Muscle layer of duodenum (tissue), 2 donors: ENCODE results near the gene FIBIN.
"Not testable (repeated sequence)": the region's sequence is repeated elsewhere in the genome, so short reads cannot be mapped to it uniquely, and the experiment has no call there.

Source experiments
- H3K27ac ChIP-seq: one replicate; pipeline ENCODE4 v1.7.0; 2013; ENCODE audit warnings: mild to moderate bottlenecking, low read length
- H3K27me3 ChIP-seq: one replicate; pipeline ENCODE4 v1.7.0; 2013; ENCODE audit warnings: low read depth, mild to moderate bottlenecking, control low read depth, low read length
- H3K36me3 ChIP-seq, 2 donors: one replicate each; pipeline ENCODE4 v1.7.0; 2013; ENCODE audit warnings: low read length in 2 of 2, control low read depth in 1 of 2, mild to moderate bottlenecking in 1 of 2; ENCODE audit not compliant: insufficient read depth in 2 of 2, control insufficient read depth in 1 of 2
- H3K4me1 ChIP-seq, 2 donors: one replicate each; pipeline ENCODE4 v1.7.0; 2013; ENCODE audit warnings: low read length in 2 of 2, mild to moderate bottlenecking in 2 of 2, control low read depth in 1 of 2, moderate library complexity in 1 of 2; ENCODE audit not compliant: insufficient read depth in 2 of 2, control insufficient read depth in 1 of 2
- H3K4me3 ChIP-seq, 2 donors: one replicate each; pipeline ENCODE4 v1.7.0; 2013; ENCODE audit warnings: low read length in 2 of 2, low read depth in 1 of 2, mild to moderate bottlenecking in 1 of 2
- H3K9me3 ChIP-seq, 2 donors: one replicate each; pipeline ENCODE4 v1.7.0; 2013; ENCODE audit warnings: low read length in 2 of 2, control low read depth in 1 of 2, mild to moderate bottlenecking in 1 of 2; ENCODE audit not compliant: control insufficient read depth in 1 of 2
- donor health status: healthy.

Gene FIBIN

GRCh38 chr11:26958005-26958701, 35.8 kb upstream of the FIBIN start:
- Histone ChIP-seq H3K4me1 (no peaks in the 10 kb centered on the region), H3K4me3 (no peak overlapping the region), H3K27ac (no peak overlapping the region), H3K9me3 (no peaks in the 10 kb centered on the region), H3K27me3 (no peaks in the 10 kb centered on the region), H3K36me3 (no peaks in the 10 kb centered on the region)

GRCh38 chr11:26958702-26959049, 35.2 kb upstream of the FIBIN start:
- Histone ChIP-seq H3K4me3 (no peak overlapping the region), H3K27me3 (no peaks in the 10 kb centered on the region), H3K36me3 (no peaks in the 10 kb centered on the region), H3K4me1 (no peaks in the 10 kb centered on the region), H3K27ac (no peak overlapping the region), H3K9me3 (no peaks in the 10 kb centered on the region)

GRCh38 chr11:26960281-26960680, 33.6 kb upstream of the FIBIN start:
- no peaks in the 10 kb centered on the region for H3K27me3 ChIP-seq
- no peak overlapping the region for H3K4me3 ChIP-seq
- no peaks in the 10 kb centered on the region for H3K36me3 ChIP-seq
- no peaks in the 10 kb centered on the region for H3K4me1 ChIP-seq
- H3K27ac ChIP-seq: no peak overlapping the region
- H3K9me3 ChIP-seq: no peaks in the 10 kb centered on the region

GRCh38 chr11:26963764-26964163, 30.1 kb upstream of the FIBIN start:
- H3K9me3 ChIP-seq: no peaks in the 10 kb centered on the region
- no peaks in the 10 kb centered on the region for H3K27me3 ChIP-seq
- no peaks in the 10 kb centered on the region for H3K36me3 ChIP-seq
- H3K4me3 ChIP-seq: no peak overlapping the region
- no peaks in the 10 kb centered on the region for H3K4me1 ChIP-seq
- H3K27ac ChIP-seq: no peak overlapping the region

GRCh38 chr11:26964339-26964738, 29.6 kb upstream of the FIBIN start:
- H3K9me3 ChIP-seq: no peaks in the 10 kb centered on the region
- H3K27me3 ChIP-seq: no peaks in the 10 kb centered on the region
- H3K4me3 ChIP-seq: no peak overlapping the region
- no peaks in the 10 kb centered on the region for H3K4me1 ChIP-seq
- H3K27ac ChIP-seq: no peak overlapping the region
- no peaks in the 10 kb centered on the region for H3K36me3 ChIP-seq

GRCh38 chr11:26964847-26965485, 28.9 kb upstream of the FIBIN start:
- not testable (repeated sequence) for H3K4me3 ChIP-seq, H3K4me1 ChIP-seq, H3K27ac ChIP-seq, H3K36me3 ChIP-seq, H3K27me3 ChIP-seq, H3K9me3 ChIP-seq

- no peaks in the 10 kb centered on the region for H3K9me3 ChIP-seq
- no peak overlapping the region for H3K4me3 ChIP-seq
- H3K4me1 ChIP-seq: peaks cover 6 to 10% of the 10 kb centered on the region in 2 donors
- no peak overlapping the region for H3K27ac ChIP-seq
- H3K27me3 ChIP-seq: no peaks in the 10 kb centered on the region
- H3K36me3 ChIP-seq: no peaks in the 10 kb centered on the region
These were observed 22.0 kb upstream of the FIBIN start for GRCh38 chr11:26971961-26972360.

- Histone ChIP-seq H3K4me3 (no peak overlapping the region), H3K36me3 (no peaks in the 10 kb centered on the region), H3K9me3 (no peaks in the 10 kb centered on the region), H3K27me3 (no peaks in the 10 kb centered on the region), H3K4me1 (peaks cover 6 to 10% of the 10 kb centered on the region in 2 donors), H3K27ac (no peak overlapping the region)
These were observed 19.7 kb upstream of the FIBIN start for GRCh38 chr11:26974069-26974783.

GRCh38 chr11:26974996-26975395, 18.9 kb upstream of the FIBIN start:
- Histone ChIP-seq H3K36me3 (no peaks in the 10 kb centered on the region), H3K4me1 (peaks cover 6 to 10% of the 10 kb centered on the region in 2 donors), H3K9me3 (no peaks in the 10 kb centered on the region), H3K4me3 (no peak overlapping the region), H3K27me3 (no peaks in the 10 kb centered on the region), H3K27ac (no peak overlapping the region)

- Histone ChIP-seq H3K36me3 (no peaks in the 10 kb centered on the region), H3K27ac (no peak overlapping the region), H3K27me3 (no peaks in the 10 kb centered on the region), H3K4me3 (no peak overlapping the region), H3K9me3 (peaks cover 0 to 3% of the 10 kb centered on the region in 2 donors), H3K4me1 (peaks cover 6 to 10% of the 10 kb centered on the region in 2 donors)
These were observed 17.5 kb upstream of the FIBIN start for GRCh38 chr11:26976389-26976788.

GRCh38 chr11:26977209-26977608, 16.7 kb upstream of the FIBIN start:
- not testable (repeated sequence) for H3K36me3 ChIP-seq, H3K4me1 ChIP-seq, H3K27ac ChIP-seq, H3K4me3 ChIP-seq, H3K27me3 ChIP-seq, H3K9me3 ChIP-seq
